GM18505 (cell line): ENCODE data around the gene TAF7.
A peak's percentile ranks its signal among the peaks of the same experiment; 100 is the strongest.
"Not testable (repeated sequence)": the region's sequence is repeated elsewhere in the genome, so short reads cannot be mapped to it uniquely, and the experiment has no call there.

Source experiments
- ATAC-seq: cut with Tn5 transposase; IDR thresholded peaks from one replicate; pipeline ENCODE4 v1.9.1; 2021; ENCODE audit not compliant: unreplicated experiment
- POLR2A ChIP-seq: IDR thresholded peaks from 4 replicates; pipeline ENCODE4 v1.6.1; 2011; ENCODE audit warnings: borderline replicate concordance; ENCODE audit not compliant: insufficient read depth, insufficient read length; ENCODE audit errors: extremely low read depth

Gene TAF7

DNA sequence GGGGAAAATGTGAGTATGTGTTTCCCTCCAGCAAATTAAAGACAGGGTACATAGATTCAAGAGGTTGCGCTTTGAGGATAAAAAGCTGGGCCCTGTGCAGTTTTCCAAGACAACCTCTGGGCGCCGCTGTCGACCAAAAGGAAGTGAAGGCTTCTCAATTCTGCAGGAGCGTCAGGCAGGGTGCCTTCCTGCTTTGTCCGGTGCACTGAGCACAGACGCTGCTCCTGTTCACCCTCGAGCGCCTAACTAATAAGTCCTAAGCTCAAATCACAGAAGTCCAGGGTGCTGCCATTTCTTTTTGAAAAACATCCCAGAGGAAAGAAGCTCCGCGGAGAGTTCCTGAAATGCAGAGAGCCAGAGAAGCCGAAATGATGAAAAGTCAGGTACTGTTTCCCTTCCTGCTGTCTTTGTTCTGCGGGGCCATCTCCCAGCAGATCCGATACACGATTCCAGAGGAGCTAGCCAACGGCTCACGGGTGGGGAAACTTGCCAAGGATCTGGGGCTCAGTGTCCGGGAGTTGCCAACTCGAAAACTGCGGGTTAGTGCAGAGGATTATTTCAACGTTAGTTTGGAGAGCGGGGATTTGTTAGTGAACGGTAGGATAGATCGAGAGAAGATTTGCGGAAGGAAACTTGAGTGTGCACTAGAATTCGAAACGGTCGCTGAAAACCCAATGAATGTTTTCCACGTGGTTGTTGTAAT, 29.5 kb upstream of the TAF7 start, which contains the start of gene PCDHGB1:
Gene PCDHGB1 (plus strand): TSS at position 183 of the 703 bp plus-strand sequence. CDS start 162 bp downstream, at position 345.
- peak; percentile 62 for ATAC-seq
- no peak for TF ChIP-seq POLR2A

DNA sequence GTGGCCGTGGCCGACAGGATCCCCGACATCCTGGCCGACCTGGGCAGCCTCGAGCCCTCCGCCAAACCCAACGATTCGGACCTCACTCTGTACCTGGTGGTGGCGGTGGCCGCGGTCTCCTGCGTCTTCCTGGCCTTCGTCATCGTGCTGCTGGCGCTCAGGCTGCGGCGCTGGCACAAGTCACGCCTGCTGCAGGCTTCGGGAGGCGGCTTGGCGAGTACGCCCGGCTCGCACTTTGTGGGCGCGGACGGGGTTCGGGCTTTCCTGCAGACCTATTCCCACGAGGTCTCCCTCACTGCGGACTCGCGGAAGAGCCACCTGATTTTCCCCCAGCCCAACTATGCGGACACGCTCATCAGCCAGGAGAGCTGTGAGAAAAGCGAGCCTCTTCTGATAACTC, 25.4 kb upstream of the TAF7 start:
- not testable (repeated sequence) for ATAC-seq

- ATAC-seq: no peak
- TF ChIP-seq POLR2A: no peak
Observed at GRCh38 chr5:141345327-141345726, 24.7 kb upstream of the TAF7 start.

GRCh38 chr5:141343953-141344463, 23.4 kb upstream of the TAF7 start:
- TF ChIP-seq POLR2A: no peak
- ATAC-seq: peak; percentile 27

DNA sequence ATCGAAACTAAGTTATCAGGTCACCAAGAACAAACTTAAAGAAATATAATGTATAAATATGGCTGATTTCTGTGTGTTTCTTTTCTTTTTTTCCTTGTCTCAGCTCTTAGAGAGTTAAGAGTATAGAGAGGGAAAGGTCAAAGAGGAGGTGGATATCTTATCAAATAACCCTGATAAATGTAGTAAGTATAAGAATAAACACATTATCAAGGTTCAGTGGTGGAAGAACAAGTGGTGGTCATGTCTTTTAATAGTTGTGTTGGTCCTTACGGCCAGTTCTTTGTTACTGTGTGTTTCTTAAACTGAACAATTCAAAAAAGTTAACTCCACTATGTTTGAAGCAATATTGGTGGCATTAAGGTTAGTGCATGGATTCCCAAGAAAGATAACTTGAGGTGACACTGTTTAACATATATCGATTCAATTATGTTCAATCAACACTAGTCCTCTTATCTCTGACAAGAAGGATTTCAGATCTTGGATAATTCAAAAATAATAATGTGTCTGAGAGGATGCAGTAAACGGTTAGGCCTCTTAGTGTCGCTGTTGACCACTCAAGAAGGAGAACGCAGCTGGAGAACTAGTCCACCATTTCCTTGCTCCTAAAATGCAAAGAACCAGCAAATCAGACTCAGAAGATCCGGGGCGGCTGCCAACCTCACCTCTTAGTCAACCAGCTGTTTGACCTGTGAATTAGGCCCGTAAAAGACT, 22.8 kb upstream of the TAF7 start, which contains the start of gene PCDHGA3:
Gene PCDHGA3 (plus strand): TSS at position 588 of the 711 bp plus-strand sequence. CDS start 205 bp downstream, outside the sequence.
- TF ChIP-seq POLR2A: no peak

GRCh38 chr5:141342773-141343172, 22.2 kb upstream of the TAF7 start:
- ATAC-seq: no peak
- no peak for TF ChIP-seq POLR2A

More for the DNA sequence above, 22.8 kb upstream of the TAF7 start, which contains the start of gene PCDHGA3:
- peak; percentile 68 for ATAC-seq

GRCh38 chr5:141340781-141341354, 20.3 kb upstream of the TAF7 start:
- ATAC-seq: not testable (repeated sequence)

DNA sequence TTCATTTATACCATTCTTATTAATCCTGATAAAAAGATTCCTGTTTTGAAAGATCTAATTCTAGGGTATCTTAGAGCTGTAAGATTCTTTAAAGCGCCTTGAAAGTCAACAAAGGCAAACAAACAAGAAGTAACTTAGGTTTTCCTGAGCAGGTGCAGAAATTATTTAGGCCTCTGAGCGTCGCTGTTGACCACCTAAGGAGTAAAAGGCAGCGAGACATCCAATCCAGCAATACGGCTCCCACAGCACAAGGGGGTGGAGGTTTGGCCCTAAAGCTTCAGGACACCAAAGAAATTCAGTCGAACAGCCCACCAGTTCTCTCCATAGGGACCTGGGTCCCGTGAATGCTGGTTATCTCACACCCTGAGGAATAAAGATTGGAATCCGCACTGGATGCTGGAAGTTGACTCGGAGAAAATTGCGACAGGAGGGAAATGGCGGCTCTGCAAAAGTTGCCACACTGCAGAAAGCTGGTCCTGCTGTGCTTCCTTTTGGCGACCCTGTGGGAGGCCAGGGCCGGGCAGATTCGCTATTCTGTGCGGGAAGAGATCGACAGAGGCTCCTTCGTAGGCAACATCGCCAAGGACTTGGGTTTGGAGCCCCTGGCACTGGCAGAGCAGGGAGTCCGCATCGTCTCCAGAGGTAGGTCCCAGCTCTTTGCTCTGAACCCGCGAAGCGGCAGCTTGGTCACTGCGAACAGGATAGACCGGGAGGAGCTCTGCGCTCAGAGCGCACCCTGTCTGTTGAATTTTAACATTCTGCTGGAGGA, 18.1 kb upstream of the TAF7 start, which contains the start of gene PCDHGA2:
Gene PCDHGA2 (plus strand): TSS at position 223 of the 769 bp plus-strand sequence.
- no peak for TF ChIP-seq POLR2A
- ATAC-seq: no peak

- not testable (repeated sequence) for ATAC-seq
Observed at GRCh38 chr5:141332571-141332970, 12.0 kb upstream of the TAF7 start.

GRCh38 chr5:141330299-141331080, 9.9 kb upstream of the TAF7 start, which contains the start of gene PCDHGA1:
Gene PCDHGA1 (plus strand): TSS chr5:141330514.
- ATAC-seq: peak; percentile 49
- TF ChIP-seq POLR2A: no peak

DNA sequence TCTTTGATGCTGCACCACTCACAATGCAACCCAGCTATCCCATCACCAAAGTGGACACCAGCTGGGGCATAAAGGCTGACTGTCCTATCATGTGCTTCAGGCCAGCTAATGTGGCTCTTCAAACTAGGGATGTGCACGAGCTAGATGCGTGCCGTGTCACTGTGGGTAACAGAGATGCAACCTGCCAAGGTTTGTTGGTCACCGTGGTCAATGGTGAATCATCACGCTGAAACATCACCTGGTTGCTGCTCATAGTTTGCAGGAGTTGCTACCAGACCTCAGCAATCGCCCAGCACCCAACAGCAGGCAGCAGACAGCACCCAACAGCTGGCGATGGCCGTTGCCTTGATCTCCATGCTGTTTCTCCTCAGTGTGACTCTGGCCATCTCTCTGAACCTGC, 7.6 kb upstream of the TAF7 start:
- no peak for TF ChIP-seq POLR2A
- ATAC-seq: no peak

DNA sequence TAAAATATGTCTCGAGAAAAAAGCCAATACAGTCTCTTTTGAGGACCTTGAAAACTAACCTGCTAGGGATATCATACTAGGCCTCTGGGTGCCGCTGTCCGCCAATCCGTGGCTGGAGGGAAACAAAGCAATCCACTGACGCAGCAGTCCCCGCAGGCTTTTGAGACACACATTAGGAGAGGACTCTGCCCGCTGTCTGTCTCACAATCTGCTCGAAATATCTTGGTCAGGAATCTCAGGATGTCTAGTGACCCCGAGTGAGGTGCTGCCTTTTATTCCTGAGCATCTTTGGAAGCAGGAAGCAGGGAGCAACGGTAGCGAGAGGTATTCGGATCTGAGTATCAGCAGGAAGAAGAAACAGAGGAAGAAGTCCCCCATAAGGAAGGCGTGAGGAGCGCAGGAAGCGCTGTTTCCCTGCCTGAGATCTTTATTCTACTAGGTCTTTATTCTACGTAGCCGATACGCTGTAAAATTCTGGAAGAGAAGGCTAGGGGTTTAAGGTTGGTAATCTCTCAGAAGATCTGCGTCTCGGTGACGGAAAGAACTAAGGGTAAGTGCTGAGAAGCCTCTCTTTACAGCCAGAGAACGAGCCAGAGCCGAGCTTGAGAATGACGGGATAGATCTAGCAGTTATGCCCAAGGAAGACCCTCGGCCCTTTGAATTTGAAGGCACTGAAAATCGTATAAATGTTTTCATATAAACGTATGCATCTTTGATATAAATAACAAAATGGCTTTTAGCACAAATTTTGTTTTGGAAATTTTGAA, 5.7 kb upstream of the TAF7 start:
- peak; percentile 81 for ATAC-seq

More for the DNA sequence above, 5.7 kb upstream of the TAF7 start:
- no peak for TF ChIP-seq POLR2A
